Measurements from ENCODE around the gene KRTAP12-4. TPM values are rescaled to one million over a fixed set of nuclear protein-coding genes. Genes with fewer than 3 reads are reported as not detected.
"Not testable (repeated sequence)": the region's sequence is repeated elsewhere in the genome, so short reads cannot be mapped to it uniquely, and the experiment has no call there.

Gene KRTAP12-4
- total RNA-seq, 1 donor from 2014 or later = not detected

- TF ChIP-seq CTCF (IDR thresholded peaks at IDR 0.05; ENCODE audit: insufficient read depth, low read depth, low read length) = no peak
- no peak for TF ChIP-seq EZH2 (IDR thresholded peaks at IDR 0.05; ENCODE audit: insufficient read depth, low read length)
- H3K9ac ChIP-seq (ENCODE audit: low read length) = no peak overlapping the region
- no peaks in the 10 kb centered on the region for H3K27me3 ChIP-seq (ENCODE audit: insufficient read depth, low read length)
- no peak overlapping the region for H3K4me3 ChIP-seq (ENCODE audit: insufficient read depth, low read depth, low read length)
- H4K20me1 ChIP-seq (ENCODE audit: insufficient read depth, low read length) = no peaks in the 10 kb centered on the region
- H3K36me3 ChIP-seq (ENCODE audit: insufficient read depth, low read length) = no peaks in the 10 kb centered on the region
- peaks cover 6% of the 10 kb centered on the region for H3K9me3 ChIP-seq (ENCODE audit: insufficient read depth, low read depth, low read length)
- DNase-seq (ENCODE audit: low read depth) (no peak), FAIRE-seq (no peak)
- Mint-ChIP-seq H3K27me3 (ENCODE audit: low read depth, unreplicated experiment) (peaks cover 32% of the 10 kb centered on the region), H3K27ac (ENCODE audit: unreplicated experiment) (no peak overlapping the region), H3K9me3 (ENCODE audit: unreplicated experiment) (peaks cover 16% of the 10 kb centered on the region), H3K36me3 (ENCODE audit: low read depth, unreplicated experiment) (no peaks in the 10 kb centered on the region), H3K4me3 (ENCODE audit: unreplicated experiment) (no peak overlapping the region), H3K4me1 (ENCODE audit: low read depth, unreplicated experiment) (no peaks in the 10 kb centered on the region)
- H3K4me2 ChIP-seq (ENCODE audit: low read length) = no peak overlapping the region
- H3K4me1 ChIP-seq (ENCODE audit: insufficient read depth, low read length) = no peaks in the 10 kb centered on the region
- H2AFZ ChIP-seq (ENCODE audit: low read depth, low read length) = no peak overlapping the region
- no peak overlapping the region for H3K27ac ChIP-seq (ENCODE audit: low read depth, low read length)
- H3K79me2 ChIP-seq (ENCODE audit: insufficient read depth, low read length) = no peaks in the 10 kb centered on the region
These were observed 4.8 kb downstream of the KRTAP12-4 start for GRCh38 chr21:44649521-44650100.

- no peak for TF ChIP-seq EZH2 (IDR thresholded peaks at IDR 0.05; ENCODE audit: insufficient read depth, low read length)
- TF ChIP-seq CTCF (IDR thresholded peaks at IDR 0.05; ENCODE audit: insufficient read depth, low read depth, low read length) = no peak
- peaks cover 31% of the 10 kb centered on the region for H3K27me3 Mint-ChIP-seq (ENCODE audit: low read depth, unreplicated experiment)
- Histone ChIP-seq H3K4me3 (ENCODE audit: insufficient read depth, low read depth, low read length) (no peak overlapping the region), H3K4me1 (ENCODE audit: insufficient read depth, low read length) (no peaks in the 10 kb centered on the region), H3K27me3 (ENCODE audit: insufficient read depth, low read length) (no peaks in the 10 kb centered on the region), H4K20me1 (ENCODE audit: insufficient read depth, low read length) (no peaks in the 10 kb centered on the region), H3K27ac (ENCODE audit: low read depth, low read length) (no peak overlapping the region), H3K9ac (ENCODE audit: low read length) (no peak overlapping the region), H2AFZ (ENCODE audit: low read depth, low read length) (no peak overlapping the region), H3K36me3 (ENCODE audit: insufficient read depth, low read length) (no peaks in the 10 kb centered on the region), H3K4me2 (ENCODE audit: low read length) (no peak overlapping the region), H3K9me3 (ENCODE audit: insufficient read depth, low read depth, low read length) (peaks cover 6% of the 10 kb centered on the region), H3K79me2 (ENCODE audit: insufficient read depth, low read length) (no peaks in the 10 kb centered on the region)
- no peaks in the 10 kb centered on the region for H3K36me3 Mint-ChIP-seq (ENCODE audit: low read depth, unreplicated experiment)
- H3K27ac Mint-ChIP-seq (ENCODE audit: unreplicated experiment) = no peak overlapping the region
- no peak for FAIRE-seq
- no peaks in the 10 kb centered on the region for H3K4me1 Mint-ChIP-seq (ENCODE audit: low read depth, unreplicated experiment)
- no peak for DNase-seq (ENCODE audit: low read depth)
- peaks cover 25% of the 10 kb centered on the region for H3K9me3 Mint-ChIP-seq (ENCODE audit: unreplicated experiment)
- H3K4me3 Mint-ChIP-seq (ENCODE audit: unreplicated experiment) = no peak overlapping the region
These were observed 5.7 kb downstream of the KRTAP12-4 start for GRCh38 chr21:44648557-44649311.

- Histone ChIP-seq H3K27ac (ENCODE audit: low read depth, low read length) (no peak overlapping the region), H3K9ac (ENCODE audit: low read length) (no peak overlapping the region), H3K4me3 (ENCODE audit: insufficient read depth, low read depth, low read length) (no peak overlapping the region), H3K36me3 (ENCODE audit: insufficient read depth, low read length) (no peaks in the 10 kb centered on the region), H3K4me2 (ENCODE audit: low read length) (no peak overlapping the region), H3K79me2 (ENCODE audit: insufficient read depth, low read length) (no peaks in the 10 kb centered on the region), H3K9me3 (ENCODE audit: insufficient read depth, low read depth, low read length) (peaks cover 6% of the 10 kb centered on the region), H4K20me1 (ENCODE audit: insufficient read depth, low read length) (no peaks in the 10 kb centered on the region), H3K27me3 (ENCODE audit: insufficient read depth, low read length) (no peaks in the 10 kb centered on the region), H3K4me1 (ENCODE audit: insufficient read depth, low read length) (no peaks in the 10 kb centered on the region), H2AFZ (ENCODE audit: low read depth, low read length) (no peak overlapping the region)
- Mint-ChIP-seq H3K36me3 (ENCODE audit: low read depth, unreplicated experiment) (no peaks in the 10 kb centered on the region), H3K4me1 (ENCODE audit: low read depth, unreplicated experiment) (no peaks in the 10 kb centered on the region), H3K4me3 (ENCODE audit: unreplicated experiment) (no peak overlapping the region), H3K27me3 (ENCODE audit: low read depth, unreplicated experiment) (peaks cover 31% of the 10 kb centered on the region), H3K9me3 (ENCODE audit: unreplicated experiment) (peaks cover 23% of the 10 kb centered on the region), H3K27ac (ENCODE audit: unreplicated experiment) (no peak overlapping the region)
- DNase-seq (ENCODE audit: low read depth) (no peak), FAIRE-seq (no peak)
- TF ChIP-seq CTCF (IDR thresholded peaks at IDR 0.05; ENCODE audit: insufficient read depth, low read depth, low read length) = no peak
- TF ChIP-seq EZH2 (IDR thresholded peaks at IDR 0.05; ENCODE audit: insufficient read depth, low read length) = no peak
These were observed 7.3 kb downstream of the KRTAP12-4 start for GRCh38 chr21:44647222-44647552.

- H3K79me2 ChIP-seq (ENCODE audit: insufficient read depth, low read length); H3K4me1 ChIP-seq (ENCODE audit: insufficient read depth, low read length); H3K9me3 ChIP-seq (ENCODE audit: insufficient read depth, low read depth, low read length); DNase-seq (ENCODE audit: low read depth); H3K4me3 ChIP-seq (ENCODE audit: insufficient read depth, low read depth, low read length); H3K4me3 Mint-ChIP-seq (ENCODE audit: unreplicated experiment); H3K9ac ChIP-seq (ENCODE audit: low read length); FAIRE-seq; H4K20me1 ChIP-seq (ENCODE audit: insufficient read depth, low read length); H3K36me3 ChIP-seq (ENCODE audit: insufficient read depth, low read length); H3K4me1 Mint-ChIP-seq (ENCODE audit: low read depth, unreplicated experiment); H3K27ac Mint-ChIP-seq (ENCODE audit: unreplicated experiment); H3K27me3 ChIP-seq (ENCODE audit: insufficient read depth, low read length); H2AFZ ChIP-seq (ENCODE audit: low read depth, low read length); H3K4me2 ChIP-seq (ENCODE audit: low read length); H3K36me3 Mint-ChIP-seq (ENCODE audit: low read depth, unreplicated experiment); H3K27ac ChIP-seq (ENCODE audit: low read depth, low read length): not testable (repeated sequence)
- Mint-ChIP-seq H3K9me3 (ENCODE audit: unreplicated experiment) (peaks cover 23% of the 10 kb centered on the region), H3K27me3 (ENCODE audit: low read depth, unreplicated experiment) (peaks cover 31% of the 10 kb centered on the region)
These were observed 7.9 kb downstream of the KRTAP12-4 start, which contains the start of gene KRTAP10-11 for GRCh38 chr21:44646366-44647221. KRTAP10-11 (plus strand) TSS chr21:44646414; CDS start chr21:44646459, 45 bp downstream.
